Mucosa of descending colon (tissue), 3 donors: ENCODE results near the gene TOGARAM2. TPM values are rescaled to one million over a fixed set of nuclear protein-coding genes. Genes with fewer than 3 reads are reported as not detected.

Experiments
- ATAC-seq: fragments of 200-7000 bp; cut with Tn5 transposase; one replicate; pipeline ENCODE4 v1.9.1; 2020; ENCODE audit warnings: mild to moderate bottlenecking, moderate library complexity
- DNase-seq, 3 donors: peaks; one replicate each; pipeline ENCODE4 v3.0.0-alpha.2; 2020
- H3K36me3 ChIP-seq: fragments of 200-600 bp; one replicate; pipeline ENCODE4 v1.8.0; 2021; ENCODE audit warnings: low read depth, mild to moderate bottlenecking
- H3K4me1 ChIP-seq: fragments of 200-600 bp; one replicate; pipeline ENCODE4 v1.8.0; 2021; ENCODE audit warnings: low read depth, mild to moderate bottlenecking
- H3K4me3 ChIP-seq: fragments of 200-600 bp; one replicate; pipeline ENCODE4 v1.8.0; 2021; ENCODE audit warnings: mild to moderate bottlenecking
- H3K9me3 ChIP-seq: fragments of 200-600 bp; one replicate; pipeline ENCODE4 v1.8.0; 2021; ENCODE audit warnings: mild to moderate bottlenecking
- intact Hi-C, 2 donors: fragments of 100-400 bp; cut with DNase I in 1 of 2; cut with micrococcal nuclease in 1 of 2; formaldehyde crosslinking; loops; one replicate each; pipeline versions ENCODE4 v1.11.0 to v1.11.1; 2022; cut with DNase I, micrococcal nuclease
- total RNA-seq, 3 donors: library from RNA; stranded (reverse); fragmentation: NEBNext Ultra II Directional in 2 of 3; extraction: Animal tissue kit (Norgen Biotek cat#: 25700) in 2 of 3; gene quantifications; one replicate each; pipeline versions ENCODE4 v1.2.1 to v1.2.4, GENCODE V29; 2021 to 2023
- TF ChIP-seq, protein P1 (sequence below): fragments of 200-600 bp; IDR thresholded peaks from one replicate; pipeline ENCODE4 v1.8.0; 2022; ENCODE audit warnings: antibody characterized with exemption, mild to moderate bottlenecking
- donor health status: DM: no; HTN: no; CAD: no; lungs with moderate emphysema.
- donor health status: DM: no; HTN: no; CAD: no.
- donor health status: DM: no; HTN: yes; CAD: no.

TOGARAM2 gene
- total RNA-seq, 3 donors from 2014 or later = 0.58 to 3.2 (median 0.81) TPM

DNA sequence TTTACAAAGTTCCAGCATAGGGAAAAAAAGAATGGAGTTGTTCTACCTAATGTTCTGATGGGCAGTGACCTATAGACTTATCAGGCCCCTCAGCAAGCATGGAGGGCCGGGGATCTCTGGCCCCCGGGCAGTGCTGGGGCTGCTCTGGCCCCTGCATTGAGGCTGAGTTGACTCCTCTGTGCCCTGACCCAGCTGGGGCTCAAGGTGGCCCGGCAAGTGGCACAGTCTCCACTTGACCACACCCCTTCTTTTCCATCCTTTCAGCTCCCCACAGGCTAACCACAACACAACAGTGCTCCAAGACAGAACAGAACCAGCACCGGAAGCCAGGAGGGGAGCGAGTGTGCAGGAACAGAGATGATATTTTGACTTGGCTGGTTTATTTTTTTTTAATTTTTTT is 19.9 kb downstream of the TOGARAM2 start:
- H3K4me1 ChIP-seq = no peaks in the 10 kb centered on the region
- H3K9me3 ChIP-seq = no peaks in the 10 kb centered on the region
- H3K36me3 ChIP-seq = no peaks in the 10 kb centered on the region
- intact Hi-C loops = no loop called here
- H3K4me3 ChIP-seq = no peak overlapping the region
- TF ChIP-seq, protein P1, sequence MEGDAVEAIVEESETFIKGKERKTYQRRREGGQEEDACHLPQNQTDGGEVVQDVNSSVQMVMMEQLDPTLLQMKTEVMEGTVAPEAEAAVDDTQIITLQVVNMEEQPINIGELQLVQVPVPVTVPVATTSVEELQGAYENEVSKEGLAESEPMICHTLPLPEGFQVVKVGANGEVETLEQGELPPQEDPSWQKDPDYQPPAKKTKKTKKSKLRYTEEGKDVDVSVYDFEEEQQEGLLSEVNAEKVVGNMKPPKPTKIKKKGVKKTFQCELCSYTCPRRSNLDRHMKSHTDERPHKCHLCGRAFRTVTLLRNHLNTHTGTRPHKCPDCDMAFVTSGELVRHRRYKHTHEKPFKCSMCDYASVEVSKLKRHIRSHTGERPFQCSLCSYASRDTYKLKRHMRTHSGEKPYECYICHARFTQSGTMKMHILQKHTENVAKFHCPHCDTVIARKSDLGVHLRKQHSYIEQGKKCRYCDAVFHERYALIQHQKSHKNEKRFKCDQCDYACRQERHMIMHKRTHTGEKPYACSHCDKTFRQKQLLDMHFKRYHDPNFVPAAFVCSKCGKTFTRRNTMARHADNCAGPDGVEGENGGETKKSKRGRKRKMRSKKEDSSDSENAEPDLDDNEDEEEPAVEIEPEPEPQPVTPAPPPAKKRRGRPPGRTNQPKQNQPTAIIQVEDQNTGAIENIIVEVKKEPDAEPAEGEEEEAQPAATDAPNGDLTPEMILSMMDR = no peak
- DNase-seq (no peak), ATAC-seq (no peak)

DNA sequence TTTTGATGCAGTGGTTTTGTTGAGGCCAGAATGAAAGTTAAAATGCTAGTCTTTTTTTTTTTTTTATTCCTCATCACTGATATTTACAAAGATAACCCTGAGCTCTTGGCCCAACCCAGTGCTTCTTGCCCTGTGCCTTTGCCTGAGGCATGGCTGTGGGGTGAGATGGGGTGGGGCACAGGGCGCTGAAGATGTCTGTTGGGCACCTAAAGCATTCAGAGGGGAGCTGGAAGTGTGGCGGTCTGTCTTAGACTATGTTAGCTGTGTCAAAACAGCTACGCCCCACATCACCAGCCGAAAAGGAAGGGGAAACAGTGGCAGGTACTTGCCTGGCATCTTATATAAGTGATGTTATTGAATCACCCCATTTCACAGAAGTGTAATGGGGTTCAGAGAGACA is 20.7 kb downstream of the TOGARAM2 start:
- H3K9me3 ChIP-seq = no peaks in the 10 kb centered on the region
- H3K4me3 ChIP-seq = no peak overlapping the region
- intact Hi-C loops = no loop called here
- ATAC-seq (no peak), DNase-seq (no peak)
- H3K4me1 ChIP-seq = no peaks in the 10 kb centered on the region
- TF ChIP-seq, protein P1 = no peak
- no peaks in the 10 kb centered on the region for H3K36me3 ChIP-seq

DNA sequence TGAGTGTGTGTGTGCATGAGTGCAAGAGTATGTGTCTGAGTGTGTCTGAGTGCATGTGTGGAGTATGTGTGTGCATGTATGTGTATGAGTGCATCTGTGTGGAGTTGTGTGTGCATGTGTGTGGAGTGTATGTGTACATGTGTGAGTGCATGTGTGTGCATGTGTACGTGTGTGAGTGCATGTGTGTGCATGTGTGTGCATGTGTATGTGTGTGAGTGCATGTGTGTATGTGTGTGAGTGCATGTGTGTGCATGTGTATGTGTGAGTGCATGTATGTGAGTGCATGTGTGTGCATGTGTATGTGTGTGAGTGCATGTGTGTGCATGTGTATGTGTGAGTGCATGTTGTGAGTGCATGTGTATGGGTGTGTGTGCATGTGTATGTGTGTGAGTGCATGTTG is 23.7 kb downstream of the TOGARAM2 start:
- H3K9me3 ChIP-seq = no peaks in the 10 kb centered on the region

DNA sequence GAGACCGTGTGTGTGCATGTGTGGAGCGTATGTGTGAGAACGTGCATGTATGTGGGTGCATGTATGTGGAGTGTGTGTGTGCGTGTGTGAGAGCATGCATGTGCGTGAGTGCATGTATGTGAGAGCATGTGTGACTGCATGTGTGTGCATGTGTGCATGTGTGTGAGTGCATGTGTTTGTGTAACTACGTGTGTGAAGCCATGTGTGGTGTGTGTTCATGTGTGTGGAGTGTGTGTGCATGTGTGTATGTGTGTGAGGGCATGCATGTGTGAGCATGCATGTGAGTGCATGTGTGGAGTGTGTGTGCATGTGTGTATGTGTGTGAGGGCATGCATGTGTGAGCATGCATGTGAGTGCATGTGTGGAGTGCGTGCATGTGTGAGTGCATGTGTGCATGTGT is 24.2 kb downstream of the TOGARAM2 start:
- ATAC-seq (no peak), DNase-seq (no peak)
- H3K4me1 ChIP-seq = no peaks in the 10 kb centered on the region
- intact Hi-C loops = no loop called here
- H3K4me3 ChIP-seq = no peak overlapping the region
- no peaks in the 10 kb centered on the region for H3K36me3 ChIP-seq
- TF ChIP-seq, protein P1 = no peak
- no peaks in the 10 kb centered on the region for H3K9me3 ChIP-seq

More for the DNA sequence above, 23.7 kb downstream of the TOGARAM2 start:
- TF ChIP-seq, protein P1 = no peak
- Histone ChIP-seq H3K4me1 (no peaks in the 10 kb centered on the region), H3K4me3 (no peak overlapping the region), H3K36me3 (no peaks in the 10 kb centered on the region)
- DNase-seq = no peak
- intact Hi-C loops = no loop called here
- no peak for ATAC-seq

DNA sequence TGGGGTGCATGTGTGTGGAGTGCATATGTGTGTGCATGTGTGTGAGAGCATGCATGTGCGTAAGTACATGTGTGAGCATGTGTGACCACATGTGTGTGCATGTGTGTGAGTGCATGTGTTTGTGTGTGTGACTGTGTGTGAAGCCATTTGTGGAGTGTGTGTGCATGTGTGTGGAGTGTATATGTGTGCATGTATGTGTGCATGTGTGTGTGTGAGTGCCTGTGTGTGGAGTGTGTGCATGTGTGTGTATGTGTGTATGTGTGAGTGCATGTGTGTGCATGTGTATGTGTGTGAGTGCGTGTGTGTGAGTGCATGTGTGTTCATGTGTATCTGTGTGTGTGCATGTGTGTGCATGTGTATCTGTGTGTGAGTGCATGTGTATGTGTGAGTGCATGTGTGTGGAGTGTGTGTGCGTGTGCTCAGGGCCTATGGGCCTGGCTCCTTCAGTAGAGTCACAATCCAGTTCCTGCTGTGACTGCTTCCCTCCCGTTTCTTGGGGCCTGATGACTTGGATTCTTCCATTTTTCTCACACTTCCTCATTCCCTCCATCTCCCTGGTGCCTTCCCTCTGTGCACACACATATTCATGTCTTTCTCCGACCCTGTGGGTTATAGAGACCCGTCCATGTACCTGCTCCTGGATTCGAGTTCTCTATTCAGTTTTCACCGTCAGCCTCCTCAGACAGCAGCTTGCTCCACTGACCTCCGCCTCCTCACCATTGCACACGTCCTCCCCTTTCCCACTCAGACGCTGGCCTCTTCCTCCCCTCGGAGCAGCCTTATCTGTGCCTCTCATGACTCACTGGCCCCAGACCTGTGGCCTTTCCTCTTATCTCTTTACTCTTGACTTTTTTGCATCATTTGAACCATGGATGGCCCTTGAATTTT is 25.2 kb downstream of the TOGARAM2 start:
- TF ChIP-seq, protein P1 = no peak

More for the DNA sequence above, 25.2 kb downstream of the TOGARAM2 start:
- no peaks in the 10 kb centered on the region for H3K36me3 ChIP-seq
- no peak for DNase-seq
- H3K4me1 ChIP-seq = no peaks in the 10 kb centered on the region
- no peak overlapping the region for H3K4me3 ChIP-seq
- ATAC-seq = no peak
- H3K9me3 ChIP-seq = no peaks in the 10 kb centered on the region
- intact Hi-C loops = no loop called here
